Frontal cortex (tissue), 4 donors: ENCODE results near the gene BPGM. TPM values are rescaled to one million over a fixed set of nuclear protein-coding genes. Genes with fewer than 3 reads are reported as not detected.

Source experiments
- DNase-seq, 2 donors: peaks; one replicate each; pipeline ENCODE4 v3.0.0; 2012; ENCODE audit warnings: low spot score in 2 of 2
- FAIRE-seq: peaks from 2 replicates; lab custom pipeline; 2012; peaks lifted over from hg19 to GRCh38; lab: Jason Lieb, UNC
- total RNA-seq: library from RNA; depleted of rRNA; stranded (reverse); fragments of >200 nt; gene quantifications from one replicate; pipeline ENCODE4 v1.2.3, GENCODE V29; 2014
- donor health status: control.
- donor health status: control.
- donor health status: control.

The BPGM gene
- total RNA-seq, 1 donor from 2014 or later: 46.9 TPM

- DNase-seq: no peak
- no peak for FAIRE-seq
These were observed 63.8 kb downstream of the BPGM start for GRCh38 chr7:134710511-134710853.

- FAIRE-seq: no peak
- DNase-seq: no peak
These were observed 64.4 kb downstream of the BPGM start for GRCh38 chr7:134710854-134711624.

- DNase-seq (no peak), FAIRE-seq (no peak)
These were observed 65.5 kb downstream of the BPGM start for GRCh38 chr7:134712196-134712595.

- DNase-seq (no peak), FAIRE-seq (no peak)
These were observed 68.0 kb downstream of the BPGM start for GRCh38 chr7:134714470-134715205.

GRCh38 chr7:134718211-134718875, 71.7 kb downstream of the BPGM start:
- FAIRE-seq (no peak), DNase-seq (no peak)

- no peak for DNase-seq
- no peak for FAIRE-seq
These were observed 73.7 kb downstream of the BPGM start for GRCh38 chr7:134720091-134720935.

- no peak for FAIRE-seq
- DNase-seq: no peak
These were observed 74.5 kb downstream of the BPGM start for GRCh38 chr7:134721171-134721570.

- DNase-seq: no peak
- no peak for FAIRE-seq
These were observed 76.2 kb downstream of the BPGM start for GRCh38 chr7:134722786-134723322.

GRCh38 chr7:134723892-134724291, 77.2 kb downstream of the BPGM start:
- no peak for DNase-seq
- no peak for FAIRE-seq

GRCh38 chr7:134724606-134725005, 78.0 kb downstream of the BPGM start:
- no peak for FAIRE-seq

GRCh38 chr7:134726581-134726980, 79.9 kb downstream of the BPGM start:
- no peak for DNase-seq

More at GRCh38 chr7:134724606-134725005, 78.0 kb downstream of the BPGM start:
- DNase-seq: no peak

GRCh38 chr7:134727711-134728110, 81.1 kb downstream of the BPGM start:
- no peak for DNase-seq
- FAIRE-seq: no peak

More at GRCh38 chr7:134726581-134726980, 79.9 kb downstream of the BPGM start:
- no peak for FAIRE-seq

Other genes with a start within 250 kb of the BPGM start
- 49.3 TPM for gene AKR1B1, start 187.8 kb upstream of the BPGM start, total RNA-seq
- gene AKR1B10, start 119.3 kb upstream of the BPGM start, total RNA-seq: not detected
- gene AKR1B15, start 97.7 kb upstream of the BPGM start, total RNA-seq: not detected
- 27.3 TPM for gene CALD1, start 132.8 kb downstream of the BPGM start, total RNA-seq